ENCODE results near the gene MGAM2. TPM values are rescaled to one million over a fixed set of nuclear protein-coding genes. Genes with fewer than 3 reads are reported as not detected.

Gene MGAM2
- total and polyA plus RNA-seq, 2 of the 8 experiments (the other 6 are each of a cell fraction or from before 2014, with no cell fraction given) = 0.02 TPM; not detected in 1

- TF ChIP-seq JUND (IDR thresholded peaks at IDR 0.05; ENCODE audit: low read length) (no peak), TAF1 (IDR thresholded peaks at IDR 0.05; ENCODE audit: low read depth, low read length) (no peak), BACH1 (IDR thresholded peaks at IDR 0.05; ENCODE audit: low read length) (no peak), ATF3 (IDR thresholded peaks at IDR 0.05; ENCODE audit: insufficient read depth, low read depth, low read length) (no peak), BRCA1 (IDR thresholded peaks at IDR 0.05; ENCODE audit: low read depth, low read length) (no peak), SRF (IDR thresholded peaks at IDR 0.05; ENCODE audit: low read depth, low read length) (no peak), CEBPB (IDR thresholded peaks at IDR 0.05; ENCODE audit: low read depth, low read length) (no peak), USF2 (IDR thresholded peaks at IDR 0.05; ENCODE audit: low read length) (no peak), NRF1 (IDR thresholded peaks at IDR 0.05; ENCODE audit: low read depth, low read length) (no peak)
Measured at GRCh38 chr7:142228537-142229104, 117.1 kb downstream of the MGAM2 start (continued).

Measured in H1 (cell line).